ENCODE measurements around the gene SNW1. TPM values are rescaled to one million over a fixed set of nuclear protein-coding genes. Genes with fewer than 3 reads are reported as not detected.

Gene SNW1
- total RNA-seq = 31.3 and 41.9 TPM in 2 replicates

DNA sequence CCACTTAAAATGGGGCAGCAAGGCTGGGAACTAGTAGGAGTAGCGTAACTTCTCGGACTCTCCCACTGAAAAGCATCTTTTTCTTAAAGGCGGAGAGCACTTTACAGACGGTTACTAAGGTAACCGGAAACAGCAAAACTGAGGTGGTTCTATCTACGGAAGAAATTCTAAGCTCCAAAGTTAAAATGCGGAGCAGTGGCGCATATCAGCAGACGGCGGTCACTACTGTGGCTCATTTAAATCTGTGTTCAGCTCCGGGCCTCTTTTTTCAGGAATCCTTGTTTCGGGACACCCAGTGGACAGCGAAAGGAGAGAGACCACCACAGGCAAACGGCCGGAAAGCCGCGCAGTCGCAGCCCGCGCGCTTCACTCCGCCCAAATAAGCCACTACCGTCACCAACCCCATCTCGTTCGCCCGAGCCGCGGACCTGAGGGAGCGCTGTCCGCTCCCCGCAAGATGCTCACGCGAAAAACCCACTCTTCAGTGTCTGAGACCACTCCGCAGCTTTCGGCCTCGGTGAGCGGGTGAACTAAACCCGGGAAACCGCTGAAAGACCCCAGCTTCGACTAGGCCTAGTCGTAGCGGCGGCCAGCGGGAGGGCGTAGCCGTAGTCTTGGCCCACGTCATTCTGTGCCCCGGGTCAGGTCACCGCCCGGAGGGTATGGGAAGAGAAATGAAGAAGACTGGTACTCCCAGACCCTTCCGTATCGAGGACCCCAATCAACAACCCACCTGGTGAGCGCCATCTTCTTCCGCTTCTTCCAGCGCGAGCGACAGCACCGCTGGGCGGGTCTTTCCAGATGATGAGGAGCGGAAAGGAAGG, at the start of gene SNW1:
TSS of gene SNW1 (minus strand) at position 776 of the 824 bp plus-strand sequence. CDS start at position 747, 29 bp downstream.

DNA sequence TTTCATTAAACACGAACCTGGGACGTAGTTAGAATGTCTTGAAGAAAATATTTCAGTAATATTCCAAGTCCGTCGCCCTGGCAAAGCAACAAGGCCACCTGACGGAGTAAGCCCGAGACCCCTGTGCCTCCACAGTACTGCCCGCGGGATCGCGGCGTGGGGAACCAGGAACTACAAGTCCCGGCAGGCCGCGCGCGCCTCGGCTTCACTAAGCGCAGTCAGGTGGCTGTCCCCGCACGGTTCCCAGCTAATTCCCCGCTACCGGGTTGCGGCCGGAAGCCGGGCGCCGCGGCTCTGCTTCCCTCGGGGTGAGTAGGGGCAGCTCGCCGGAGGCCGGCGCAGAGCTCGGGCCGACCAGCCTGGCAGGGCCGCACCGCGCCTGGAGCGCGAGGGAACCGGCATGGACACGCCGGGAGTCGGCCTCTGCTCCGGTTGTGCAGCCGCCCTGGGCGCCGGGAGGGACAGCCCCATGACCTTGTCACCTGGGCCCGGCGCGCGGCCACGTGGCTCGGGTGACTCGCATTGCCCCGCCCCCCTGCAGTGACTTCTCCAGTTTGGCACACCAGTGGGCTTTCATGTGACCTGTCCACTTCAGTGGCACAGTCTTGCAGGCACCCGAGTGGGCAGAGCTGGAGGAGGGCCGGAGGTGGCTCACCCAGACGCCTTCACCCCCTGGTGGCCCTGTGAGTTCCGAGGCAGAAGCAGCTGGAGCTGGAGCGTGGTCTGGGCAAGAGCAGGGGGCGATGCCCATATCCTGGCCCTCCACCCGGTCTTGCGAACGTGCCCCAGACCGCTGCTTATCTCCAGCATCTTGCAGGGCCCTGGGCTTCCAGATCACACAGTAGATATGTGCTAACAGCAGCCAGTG, 39.1 kb upstream of the SNW1 start, which contains the start of gene ADCK1:
TSS of gene ADCK1 (plus strand) at position 247 of the 868 bp plus-strand sequence. CDS start 18,870 bp downstream, outside the sequence.

DNA sequence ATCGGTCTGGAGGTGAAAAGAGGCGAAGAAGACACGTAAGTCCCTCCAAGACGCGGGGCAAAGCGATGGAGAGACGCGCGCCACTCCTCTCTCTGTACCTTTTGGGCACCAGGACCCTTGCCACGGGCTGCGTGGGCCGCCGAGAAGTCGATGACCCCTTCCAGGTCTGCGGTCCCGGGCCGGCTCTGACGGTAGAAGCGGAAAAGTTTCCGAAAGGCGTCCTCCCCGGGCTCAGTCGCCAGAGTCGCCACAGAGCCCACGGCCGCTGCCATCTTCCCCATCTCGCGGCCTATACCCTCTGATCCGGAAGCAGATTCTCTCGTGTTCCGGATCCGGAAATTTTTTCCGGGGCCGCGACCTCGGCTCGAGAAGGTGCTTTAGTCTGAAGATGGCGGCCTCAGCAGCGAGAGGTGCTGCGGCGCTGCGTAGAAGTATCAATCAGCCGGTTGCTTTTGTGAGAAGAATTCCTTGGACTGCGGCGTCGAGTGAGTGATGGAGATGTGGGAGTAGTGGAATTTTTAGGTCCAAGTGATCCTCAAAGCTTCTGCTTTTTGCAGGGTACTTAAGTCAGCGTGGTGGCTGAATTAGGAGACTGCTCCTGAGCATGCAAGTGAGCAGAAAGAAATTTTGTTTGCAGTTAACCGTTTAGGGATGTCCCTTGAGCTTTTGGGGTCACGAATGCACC, 53.1 kb downstream of the SNW1 start, which contains the start of the genes ALKBH1 and SLIRP:
TSS of gene ALKBH1 (minus strand) at position 300 of the 685 bp plus-strand sequence. CDS start at position 281, 19 bp downstream.
TSS of gene SLIRP (plus strand) at position 380 of the 685 bp plus-strand sequence. CDS start at position 389, 9 bp downstream.

Other genes starting within 250 kb of the SNW1 start
- 32.5 and 33.6 TPM in 2 replicates for gene SPTLC2, start 144.5 kb downstream of the SNW1 start, total RNA-seq
- 8.0 and 8.5 TPM in 2 replicates for gene ALKBH1, start 53.1 kb downstream of the SNW1 start, total RNA-seq
- gene SLIRP, start 53.1 kb downstream of the SNW1 start, total RNA-seq = 94.4 and 96.2 TPM in 2 replicates
- gene ADCK1, start 39.0 kb upstream of the SNW1 start, total RNA-seq = 4.5 and 6.2 TPM in 2 replicates